GM23248 (cell line): ENCODE results near the gene ALKAL2.

Source experiments
- EZH2 ChIP-seq: fragments of 200-600 bp; sonication (generic); IDR thresholded peaks from 2 replicates; pipeline ENCODE4 v1.6.1; 2018; ENCODE audit warnings: antibody characterized with exemption, mild to moderate bottlenecking; ENCODE audit not compliant: insufficient read depth, poor library complexity, severe bottlenecking
- EZH2phosphoT487 ChIP-seq: fragments of 200-600 bp; sonication (generic); IDR thresholded peaks from 2 replicates; pipeline ENCODE4 v1.6.1; 2018; ENCODE audit warnings: antibody characterized with exemption, moderate library complexity, mild to moderate bottlenecking, low read depth; ENCODE audit not compliant: insufficient read depth

DNA sequence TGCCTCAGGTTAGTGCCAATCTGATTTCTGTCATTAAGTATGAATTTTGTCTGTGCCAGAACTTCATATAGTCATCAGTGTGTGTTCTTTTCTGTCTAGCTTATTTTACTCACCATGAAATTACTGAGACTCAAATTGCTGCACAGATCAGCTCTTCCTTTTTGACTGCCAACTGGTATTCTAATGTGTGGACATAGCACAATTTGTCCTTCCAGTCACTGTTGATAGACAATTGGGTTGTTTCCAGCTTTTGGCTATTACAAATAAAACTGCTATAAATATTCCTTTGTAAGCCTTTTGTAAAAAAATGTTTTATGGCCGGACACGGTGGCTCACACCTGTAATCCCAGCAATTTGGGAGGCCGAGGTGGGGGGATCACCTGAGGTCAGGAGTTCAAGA lies 31.8 kb downstream of the ALKAL2 start:
- TF ChIP-seq EZH2 (no peak), EZH2phosphoT487 (no peak)
